ENCODE results near the gene ORC3. TPM values are rescaled to one million over a fixed set of nuclear protein-coding genes. Genes with fewer than 3 reads are reported as not detected.

ORC3 gene
- total RNA-seq, 1 donor from 2014 or later, result 49.9 TPM

Other genes with a start within 250 kb of the ORC3 start
- gene C6orf163, start 245.3 kb upstream of the ORC3 start, total RNA-seq, result 8.3 TPM
- 3.0 TPM for gene CFAP206, start 182.2 kb upstream of the ORC3 start, total RNA-seq
- 27.1 TPM for gene SLC35A1, start 117.2 kb upstream of the ORC3 start, total RNA-seq
- 40.4 TPM for gene RARS2, start 148 bp upstream of the ORC3 start, total RNA-seq
- gene AKIRIN2, start 112.1 kb downstream of the ORC3 start, total RNA-seq, result 68.8 TPM

Data from occipital lobe (tissue), 1 donor.